Heart right ventricle (tissue), 16 donors: Measurements from ENCODE around the gene ASGR2. TPM values are rescaled to one million over a fixed set of nuclear protein-coding genes. Genes with fewer than 3 reads are reported as not detected.
A peak's percentile ranks its signal among the peaks of the same experiment; 100 is the strongest.

Source experiments
- ATAC-seq, 8 donors: fragments of 200-7000 bp; cut with Tn5 transposase; one replicate each; pipeline ENCODE4 v1.9.1; 2020; ENCODE audit warnings: mild to moderate bottlenecking in 8 of 8, moderate library complexity in 8 of 8, moderate number of reproducible peaks in 1 of 8
- DNase-seq, 2 donors: peaks; one replicate each; pipeline ENCODE4 v3.0.0-alpha.2; 2020
- H3K27ac ChIP-seq, 10 donors: fragments of 200-600 bp; sonication (generic) in 2 of 10; one replicate each; pipeline versions ENCODE4 v1.5.0 to v1.8.0; 2020 to 2022; ENCODE audit warnings: mild to moderate bottlenecking in 3 of 10
- H3K27me3 ChIP-seq, 7 donors: fragments of 200-600 bp; one replicate each; pipeline ENCODE4 v1.8.0; 2021 to 2022; ENCODE audit warnings: mild to moderate bottlenecking in 2 of 7
- H3K36me3 ChIP-seq, 9 donors: fragments of 200-600 bp; sonication (generic) in 1 of 9; one replicate each; pipeline versions ENCODE4 v1.5.0 to v1.8.0; 2020 to 2022; ENCODE audit warnings: mild to moderate bottlenecking in 2 of 9
- H3K4me1 ChIP-seq, 9 donors: fragments of 200-600 bp; sonication (generic) in 1 of 9; one replicate each; pipeline versions ENCODE4 v1.5.0 to v1.8.0; 2020 to 2022; ENCODE audit warnings: mild to moderate bottlenecking in 4 of 9
- H3K4me3 ChIP-seq, 10 donors: fragments of 200-600 bp; sonication (generic) in 2 of 10; one replicate each; pipeline versions ENCODE4 v1.5.0 to v1.8.0; 2020 to 2022; ENCODE audit warnings: mild to moderate bottlenecking in 7 of 10, moderate library complexity in 2 of 10
- H3K9me3 ChIP-seq, 11 donors: fragments of 200-600 bp in 10 of 11; sonication (generic) in 2 of 11; one replicate each; pipeline versions ENCODE4 v1.5.0 to v1.8.0; 2013 to 2022; ENCODE audit warnings: mild to moderate bottlenecking in 2 of 11, control low read depth in 1 of 11, moderate library complexity in 1 of 11
- WGBS, 2 donors: extraction: QIAGEN DNeasy Blood & Tissue Kit; methylation state at CpG; one replicate each; pipeline ENCODE4 v1.1.7; 2013; ENCODE audit warnings: inconsistent platforms in 1 of 2; 5-methylcytosine and 5-hydroxymethylcytosine counted together
- intact Hi-C, 10 donors: fragments of 100-400 bp; cut with DNase I; formaldehyde crosslinking; loops; one replicate each; pipeline versions ENCODE4 v1.11.1 to v1.14.2; 2022
- polyA plus RNA-seq, 2 donors: library from polyadenylated mRNA; stranded (reverse); fragments of 200-250 nt; gene quantifications; one replicate each; pipeline ENCODE4 v1.2.3, GENCODE V29; 2013
- total RNA-seq, 10 donors: library from RNA; stranded (reverse); fragmentation: NEBNext Ultra II Directional in 3 of 10; extraction: Animal tissue kit (Norgen Biotek cat#: 25700) in 3 of 10; gene quantifications; one replicate each; pipeline versions ENCODE4 v1.2.1 to v1.2.4, GENCODE V29; 2021 to 2023
- TF ChIP-seq, protein P1 (sequence below), 9 donors: fragments of 200-600 bp; sonication (generic) in 2 of 9; IDR thresholded peaks; one replicate each; pipeline versions ENCODE4 v1.5.0 to v1.8.0; 2021 to 2022; ENCODE audit warnings: antibody characterized with exemption in 9 of 9, mild to moderate bottlenecking in 5 of 9, moderate library complexity in 1 of 9
- donor health status: Arrhythmogenic right ventricular cardiomyopathy.
- donor health status: ischemic (EF 13 %, LVEDD 7.1; RV severe dilation, severe dysfunction).
- donor health status: healthy with polysubstance abuse.
- donor health status: DM: no; HTN: yes; CAD: no.
- donor health status: DM: no; HTN: no; CAD: no.
- donor health status: ischemic (EF 25% LVEDD 6.9; RV normal size, moderate dysfunction).
- donor health status: ischemic (EF 25% LVEDD 5.7; RV mildly dilated, moderate dysfunction).
- donor health status: healthy.
- donor health status: DM: yes; HTN: yes; CAD: no.
- donor health status: Ischemic cardiomyopathy.
- donor health status: ischemic (EF 35%, LVEDD 5.7; RV mildly dilated, moderate dysfunction).
- donor health status: nonischemic (EF 11% LVEDD 7.7; RV severe dilation, severe dysfunction).
- donor health status: DM: yes; HTN: yes; CAD: no.
- donor health status: PGD.
- donor health status: ischemic (EF 29% LVEDD 5.4; RV normal size, mild dysfunction).
- donor health status: nonischemic (EF 23%, LVEDD 6.1; RV moderate dilation, normal function).

ASGR2 gene
- total and polyA plus RNA-seq, 12 donors, result 0.16 to 0.54 (median 0.33) TPM; not detected in 6

- DNase-seq (no peak), ATAC-seq (peak in 4 of 8 donors; percentile 25 to 66 (median 56))
- peaks cover 0 to 39% (median 0%) of the 10 kb centered on the region in 9 donors for H3K4me1 ChIP-seq
- H3K36me3 ChIP-seq, result no peaks in the 10 kb centered on the region
- H3K27ac ChIP-seq, result peak within 1 kb of the TSS in 6 of 10 donors; percentile 4 to 79 (median 54)
- TF ChIP-seq, protein P1, sequence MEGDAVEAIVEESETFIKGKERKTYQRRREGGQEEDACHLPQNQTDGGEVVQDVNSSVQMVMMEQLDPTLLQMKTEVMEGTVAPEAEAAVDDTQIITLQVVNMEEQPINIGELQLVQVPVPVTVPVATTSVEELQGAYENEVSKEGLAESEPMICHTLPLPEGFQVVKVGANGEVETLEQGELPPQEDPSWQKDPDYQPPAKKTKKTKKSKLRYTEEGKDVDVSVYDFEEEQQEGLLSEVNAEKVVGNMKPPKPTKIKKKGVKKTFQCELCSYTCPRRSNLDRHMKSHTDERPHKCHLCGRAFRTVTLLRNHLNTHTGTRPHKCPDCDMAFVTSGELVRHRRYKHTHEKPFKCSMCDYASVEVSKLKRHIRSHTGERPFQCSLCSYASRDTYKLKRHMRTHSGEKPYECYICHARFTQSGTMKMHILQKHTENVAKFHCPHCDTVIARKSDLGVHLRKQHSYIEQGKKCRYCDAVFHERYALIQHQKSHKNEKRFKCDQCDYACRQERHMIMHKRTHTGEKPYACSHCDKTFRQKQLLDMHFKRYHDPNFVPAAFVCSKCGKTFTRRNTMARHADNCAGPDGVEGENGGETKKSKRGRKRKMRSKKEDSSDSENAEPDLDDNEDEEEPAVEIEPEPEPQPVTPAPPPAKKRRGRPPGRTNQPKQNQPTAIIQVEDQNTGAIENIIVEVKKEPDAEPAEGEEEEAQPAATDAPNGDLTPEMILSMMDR (IDR thresholded peaks at IDR 0.05), result no peak
- peaks cover 0 to 5% (median 0%) of the 10 kb centered on the region in 7 donors for H3K27me3 ChIP-seq
- H3K9me3 ChIP-seq, result no peaks in the 10 kb centered on the region
- H3K4me3 ChIP-seq, result peak within 1 kb of the TSS in 4 of 10 donors; percentile 16 to 41 (median 18)
- 68 to 71% methylated on average over 15 of the region's 15 CpGs for WGBS, 2 donors
- intact Hi-C loops, result loop anchor here in 1 of 10 donors (5.0 kb wide), 1 partner anchor 42 kb away; no protein-coding TSS in a partner anchor
Measured at GRCh38 chr17:7079581-7080455, 34.8 kb downstream of the ASGR2 start, which contains the start of gene CLEC10A. Gene CLEC10A, minus strand, starts transcription at chr17:7080251. Its CDS starts 1,439 bp downstream, at chr17:7078812.

DNA sequence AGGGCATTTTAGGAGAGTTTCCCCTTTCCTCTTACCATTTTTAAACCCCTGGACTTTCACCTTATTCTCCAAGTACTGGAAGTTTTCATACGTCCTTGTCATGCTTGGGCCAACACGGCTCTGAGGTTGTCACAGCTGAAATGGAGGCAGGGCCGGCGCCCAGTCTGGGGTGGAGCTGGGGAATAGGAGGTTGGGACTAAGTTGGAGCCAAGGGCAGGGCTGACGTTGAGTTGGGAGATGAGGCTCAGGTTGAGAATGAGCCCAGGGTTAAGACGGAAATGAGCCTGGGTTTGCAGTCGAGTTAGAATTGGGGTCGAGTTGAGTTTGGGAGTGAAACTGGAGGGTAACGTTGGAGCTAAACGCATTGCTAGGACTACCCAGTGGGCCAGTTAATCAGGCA, 35.9 kb downstream of the ASGR2 start:
- Histone ChIP-seq H3K27me3 (no peaks in the 10 kb centered on the region), H3K27ac (peak overlapping the region in 1 of 10 donors; percentile 79), H3K9me3 (no peaks in the 10 kb centered on the region), H3K4me1 (peaks cover 0 to 28% (median 0%) of the 10 kb centered on the region in 9 donors), H3K4me3 (peak overlapping the region in 4 of 10 donors; percentile 14 to 41 (median 17)), H3K36me3 (no peaks in the 10 kb centered on the region)
- intact Hi-C loops, result no loop called here
- ATAC-seq, result no peak
- WGBS, 2 donors, result 86 to 93% methylated on average over 10 of the region's 10 CpGs
- TF ChIP-seq, protein P1 (IDR thresholded peaks at IDR 0.05), result no peak
- DNase-seq, result no peak

DNA sequence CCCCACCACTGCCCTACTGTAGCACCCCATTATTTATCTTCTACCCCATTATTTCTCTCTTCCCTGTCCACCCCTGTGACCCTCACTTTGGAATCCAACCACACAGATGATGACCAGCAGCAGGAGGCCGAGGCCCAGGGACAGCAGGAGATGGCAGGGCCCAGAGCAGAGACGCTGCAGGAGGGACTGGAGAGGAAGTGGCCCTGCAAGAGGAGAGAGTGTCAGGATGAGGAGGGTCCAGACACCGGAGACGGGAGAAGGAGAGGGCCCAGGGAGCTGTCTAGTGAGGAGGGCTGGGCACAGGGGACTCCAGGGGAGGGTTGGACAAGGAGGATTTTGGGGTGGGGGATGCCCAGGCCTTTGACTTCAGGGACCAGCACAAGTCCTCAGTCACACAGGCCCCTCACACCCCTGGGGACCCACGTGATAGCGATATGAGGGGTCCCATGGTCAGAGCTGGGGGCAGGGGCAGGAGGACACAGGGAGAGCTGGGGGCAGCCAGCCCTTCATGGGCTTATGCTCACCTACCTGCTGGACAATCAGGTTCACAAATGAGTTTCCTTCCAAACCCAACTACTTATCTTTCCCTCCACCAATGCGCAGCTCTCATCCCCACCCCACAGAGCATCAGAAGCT, 36.6 kb downstream of the ASGR2 start:
- intact Hi-C loops, result no loop called here
- Histone ChIP-seq H3K4me3 (peak overlapping the region in 4 of 10 donors; percentile 14 to 41 (median 17)), H3K27me3 (no peaks in the 10 kb centered on the region), H3K9me3 (no peaks in the 10 kb centered on the region), H3K4me1 (peaks cover 0 to 23% (median 0%) of the 10 kb centered on the region in 9 donors), H3K36me3 (no peaks in the 10 kb centered on the region), H3K27ac (no peak overlapping the region)
- WGBS, 2 donors, result 86 to 87% methylated on average over 7 of the region's 7 CpGs
- no peak for ATAC-seq
- TF ChIP-seq, protein P1 (IDR thresholded peaks at IDR 0.05), result no peak
- DNase-seq, result no peak

GRCh38 chr17:7074931-7075330, 39.7 kb downstream of the ASGR2 start:
- WGBS, 2 donors, result 78 to 81% methylated on average over 14 of the region's 14 CpGs
- H3K9me3 ChIP-seq, result no peaks in the 10 kb centered on the region
- H3K4me3 ChIP-seq, result no peak overlapping the region
- no peak for ATAC-seq
- H3K27me3 ChIP-seq, result peaks cover 0 to 3% (median 0%) of the 10 kb centered on the region in 7 donors
- no peaks in the 10 kb centered on the region for H3K36me3 ChIP-seq
- DNase-seq, result no peak
- no peak overlapping the region for H3K27ac ChIP-seq
- TF ChIP-seq, protein P1 (IDR thresholded peaks at IDR 0.05), result no peak
- peaks cover 0 to 2% (median 0%) of the 10 kb centered on the region in 9 donors for H3K4me1 ChIP-seq
- intact Hi-C loops, result no loop called here
